ENCODE data around the gene ITGAE. TPM values are rescaled to one million over a fixed set of nuclear protein-coding genes. Genes with fewer than 3 reads are reported as not detected.

Gene ITGAE
- total RNA-seq, 2 experiments from 2014 or later: 31.8 to 32.4 TPM

- Mint-ChIP-seq H3K4me3 (peak overlapping the region; percentile 81), H3K9me3 (no peaks in the 10 kb centered on the region), H3K27ac (peak overlapping the region; percentile 92), H3K4me1 (ENCODE audit: low read depth) (peaks cover 59% of the 10 kb centered on the region), H3K36me3 (ENCODE audit: low read depth) (peaks cover 70% of the 10 kb centered on the region), H3K27me3 (no peaks in the 10 kb centered on the region)
- DNase-seq: no peak
- TF ChIP-seq, protein P1, sequence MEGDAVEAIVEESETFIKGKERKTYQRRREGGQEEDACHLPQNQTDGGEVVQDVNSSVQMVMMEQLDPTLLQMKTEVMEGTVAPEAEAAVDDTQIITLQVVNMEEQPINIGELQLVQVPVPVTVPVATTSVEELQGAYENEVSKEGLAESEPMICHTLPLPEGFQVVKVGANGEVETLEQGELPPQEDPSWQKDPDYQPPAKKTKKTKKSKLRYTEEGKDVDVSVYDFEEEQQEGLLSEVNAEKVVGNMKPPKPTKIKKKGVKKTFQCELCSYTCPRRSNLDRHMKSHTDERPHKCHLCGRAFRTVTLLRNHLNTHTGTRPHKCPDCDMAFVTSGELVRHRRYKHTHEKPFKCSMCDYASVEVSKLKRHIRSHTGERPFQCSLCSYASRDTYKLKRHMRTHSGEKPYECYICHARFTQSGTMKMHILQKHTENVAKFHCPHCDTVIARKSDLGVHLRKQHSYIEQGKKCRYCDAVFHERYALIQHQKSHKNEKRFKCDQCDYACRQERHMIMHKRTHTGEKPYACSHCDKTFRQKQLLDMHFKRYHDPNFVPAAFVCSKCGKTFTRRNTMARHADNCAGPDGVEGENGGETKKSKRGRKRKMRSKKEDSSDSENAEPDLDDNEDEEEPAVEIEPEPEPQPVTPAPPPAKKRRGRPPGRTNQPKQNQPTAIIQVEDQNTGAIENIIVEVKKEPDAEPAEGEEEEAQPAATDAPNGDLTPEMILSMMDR (IDR thresholded peaks at IDR 0.05): no peak
- intact Hi-C loops (cut with micrococcal nuclease): loop anchor here (5.0 kb wide), 1 partner anchor 40 kb away; no protein-coding TSS in a partner anchor
- no peak for ATAC-seq
- ChIA-PET CTCF (interaction anchor here (1.0 to 12.1 kb wide), 9 partner anchors 11 to 191 kb away, joined by 3 to 107 read pairs (median 5); no protein-coding TSS in a partner anchor), POLR2A (interaction anchor here (0.6 to 2.0 kb wide), 13 partner anchors 10 to 74 kb away, joined by 3 to 10 read pairs (median 4); partner anchors contain the start of gene P2RX5)
These were observed 78.3 kb downstream of the ITGAE start for GRCh38 chr17:3722716-3723115.

DNA sequence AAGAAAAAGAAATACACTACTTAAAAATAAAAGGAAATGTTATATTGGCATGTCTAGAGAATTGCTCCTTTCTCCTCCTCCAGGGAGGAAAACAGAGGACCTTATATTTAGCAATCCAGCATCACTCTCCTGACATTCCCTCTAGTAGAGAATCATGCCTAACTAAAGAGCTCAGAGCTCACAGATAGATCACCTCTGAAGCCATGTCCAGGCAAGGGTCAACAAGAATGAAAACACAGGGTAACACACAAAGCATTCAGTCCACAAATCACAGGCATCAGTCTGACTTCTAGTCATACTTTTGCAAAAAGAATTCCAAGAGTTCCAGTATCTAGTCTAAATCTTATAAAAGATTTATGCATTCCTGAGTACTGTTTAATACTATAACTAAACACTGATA is 81.7 kb downstream of the ITGAE start:
- intact Hi-C loops (cut with micrococcal nuclease): loop anchor here (10.0 kb wide), 1 partner anchor 46 kb away; no protein-coding TSS in a partner anchor
- peaks cover 40% of the 10 kb centered on the region for H3K4me1 Mint-ChIP-seq (ENCODE audit: low read depth)
- H3K27me3 Mint-ChIP-seq: no peaks in the 10 kb centered on the region
- ChIA-PET CTCF (interaction anchor here (1.5 to 12.1 kb wide), 2 partner anchors 19 to 36 kb away, joined by 3 to 107 read pairs; no protein-coding TSS in a partner anchor), POLR2A (interaction anchor here (1.0 to 1.1 kb wide), 2 partner anchors 9 to 14 kb away, joined by 3 read pairs; no protein-coding TSS in a partner anchor)
- H3K36me3 Mint-ChIP-seq (ENCODE audit: low read depth): peaks cover 63% of the 10 kb centered on the region
- peak overlapping the region; percentile 45 for H3K27ac Mint-ChIP-seq
- ATAC-seq (no peak), DNase-seq (no peak)
- TF ChIP-seq, protein P1 (IDR thresholded peaks at IDR 0.05): no peak
- H3K4me3 Mint-ChIP-seq: no peak overlapping the region
- H3K9me3 Mint-ChIP-seq: no peaks in the 10 kb centered on the region

GRCh38 chr17:3718201-3718600 is 82.8 kb downstream of the ITGAE start:
- no peak overlapping the region for H3K4me3 Mint-ChIP-seq
- ChIA-PET CTCF (interaction anchor here (0.9 to 4.3 kb wide), 5 partner anchors 13 to 109 kb away, joined by 3 to 20 read pairs (median 4); no protein-coding TSS in a partner anchor), POLR2A (interaction anchor here (1.0 kb wide), 1 partner anchor 128 kb away, joined by 3 read pairs; the partner anchor contains the start of gene NCBP3)
- no peak overlapping the region for H3K27ac Mint-ChIP-seq
- no peaks in the 10 kb centered on the region for H3K27me3 Mint-ChIP-seq
- H3K9me3 Mint-ChIP-seq: no peaks in the 10 kb centered on the region
- TF ChIP-seq, protein P1 (IDR thresholded peaks at IDR 0.05): no peak
- H3K4me1 Mint-ChIP-seq (ENCODE audit: low read depth): peaks cover 41% of the 10 kb centered on the region
- DNase-seq: no peak
- no peak for ATAC-seq
- intact Hi-C loops (cut with micrococcal nuclease): loop anchor here (10.0 kb wide), 1 partner anchor 47 kb away; no protein-coding TSS in a partner anchor
- peaks cover 64% of the 10 kb centered on the region for H3K36me3 Mint-ChIP-seq (ENCODE audit: low read depth)

DNA sequence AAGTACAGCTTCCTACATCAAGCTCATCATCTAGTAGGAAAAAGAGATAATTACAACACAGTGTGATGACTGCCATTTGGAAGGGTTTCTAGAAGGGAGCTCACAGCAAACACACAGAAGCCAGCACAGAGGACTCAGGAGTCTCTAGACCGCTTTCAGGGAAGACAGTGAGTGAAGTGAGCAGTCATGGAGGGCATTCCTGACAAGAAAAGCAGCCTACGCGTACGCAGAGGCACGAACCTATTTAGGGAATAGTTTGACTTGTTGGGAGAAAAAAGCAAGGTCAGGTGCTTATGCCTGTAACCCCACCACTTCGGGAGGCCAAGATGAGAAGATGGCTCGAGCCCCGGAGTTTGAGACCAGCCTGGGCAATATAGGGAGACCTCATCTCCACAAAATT is 85.7 kb downstream of the ITGAE start:
- POLR2A ChIA-PET: interaction anchor here (0.7 to 2.0 kb wide), 2 partner anchors 20 to 24 kb away, joined by 3 to 7 read pairs; no protein-coding TSS in a partner anchor
- no peak for DNase-seq
- H3K36me3 Mint-ChIP-seq (ENCODE audit: low read depth): peaks cover 57% of the 10 kb centered on the region
- TF ChIP-seq, protein P1 (IDR thresholded peaks at IDR 0.05): no peak
- intact Hi-C loops (cut with micrococcal nuclease): loop anchor here (10.0 kb wide), 1 partner anchor 50 kb away; no protein-coding TSS in a partner anchor
- no peak overlapping the region for H3K4me3 Mint-ChIP-seq
- H3K4me1 Mint-ChIP-seq (ENCODE audit: low read depth): peaks cover 44% of the 10 kb centered on the region
- CTCF ChIA-PET: interaction anchor here (0.7 to 4.3 kb wide), 3 partner anchors 18 to 112 kb away, joined by 4 to 20 read pairs (median 5); no protein-coding TSS in a partner anchor
- no peak overlapping the region for H3K27ac Mint-ChIP-seq
- H3K27me3 Mint-ChIP-seq: no peaks in the 10 kb centered on the region
- no peak for ATAC-seq
- no peaks in the 10 kb centered on the region for H3K9me3 Mint-ChIP-seq

All from activated CD8-positive, alpha-beta T cell treated with anti-CD3 and anti-CD28 coated beads for 36 hours (primary cell).